Mucosa of descending colon (tissue), 3 donors: ENCODE measurements around the gene DCLK1. TPM values are rescaled to one million over a fixed set of nuclear protein-coding genes. Genes with fewer than 3 reads are reported as not detected.

ENCODE experiments used
- ATAC-seq: fragments of 200-7000 bp; cut with Tn5 transposase; one replicate; pipeline ENCODE4 v1.9.1; 2020; ENCODE audit warnings: mild to moderate bottlenecking, moderate library complexity
- DNase-seq, 3 donors: peaks; one replicate each; pipeline ENCODE4 v3.0.0-alpha.2; 2020
- H3K36me3 ChIP-seq: fragments of 200-600 bp; one replicate; pipeline ENCODE4 v1.8.0; 2021; ENCODE audit warnings: low read depth, mild to moderate bottlenecking
- H3K4me1 ChIP-seq: fragments of 200-600 bp; one replicate; pipeline ENCODE4 v1.8.0; 2021; ENCODE audit warnings: low read depth, mild to moderate bottlenecking
- H3K4me3 ChIP-seq: fragments of 200-600 bp; one replicate; pipeline ENCODE4 v1.8.0; 2021; ENCODE audit warnings: mild to moderate bottlenecking
- H3K9me3 ChIP-seq: fragments of 200-600 bp; one replicate; pipeline ENCODE4 v1.8.0; 2021; ENCODE audit warnings: mild to moderate bottlenecking
- intact Hi-C, 2 donors: fragments of 100-400 bp; cut with DNase I in 1 of 2; cut with micrococcal nuclease in 1 of 2; formaldehyde crosslinking; loops; one replicate each; pipeline versions ENCODE4 v1.11.0 to v1.11.1; 2022; cut with DNase I, micrococcal nuclease
- total RNA-seq, 3 donors: library from RNA; stranded (reverse); fragmentation: NEBNext Ultra II Directional in 2 of 3; extraction: Animal tissue kit (Norgen Biotek cat#: 25700) in 2 of 3; gene quantifications; one replicate each; pipeline versions ENCODE4 v1.2.1 to v1.2.4, GENCODE V29; 2021 to 2023
- TF ChIP-seq, protein P1 (sequence below): fragments of 200-600 bp; IDR thresholded peaks from one replicate; pipeline ENCODE4 v1.8.0; 2022; ENCODE audit warnings: antibody characterized with exemption, mild to moderate bottlenecking
- donor health status: DM: no; HTN: no; CAD: no; lungs with moderate emphysema.
- donor health status: DM: no; HTN: no; CAD: no.
- donor health status: DM: no; HTN: yes; CAD: no.

Gene DCLK1
- total RNA-seq, 3 donors from 2014 or later = 2.6 to 17.9 (median 12.7) TPM

DNA sequence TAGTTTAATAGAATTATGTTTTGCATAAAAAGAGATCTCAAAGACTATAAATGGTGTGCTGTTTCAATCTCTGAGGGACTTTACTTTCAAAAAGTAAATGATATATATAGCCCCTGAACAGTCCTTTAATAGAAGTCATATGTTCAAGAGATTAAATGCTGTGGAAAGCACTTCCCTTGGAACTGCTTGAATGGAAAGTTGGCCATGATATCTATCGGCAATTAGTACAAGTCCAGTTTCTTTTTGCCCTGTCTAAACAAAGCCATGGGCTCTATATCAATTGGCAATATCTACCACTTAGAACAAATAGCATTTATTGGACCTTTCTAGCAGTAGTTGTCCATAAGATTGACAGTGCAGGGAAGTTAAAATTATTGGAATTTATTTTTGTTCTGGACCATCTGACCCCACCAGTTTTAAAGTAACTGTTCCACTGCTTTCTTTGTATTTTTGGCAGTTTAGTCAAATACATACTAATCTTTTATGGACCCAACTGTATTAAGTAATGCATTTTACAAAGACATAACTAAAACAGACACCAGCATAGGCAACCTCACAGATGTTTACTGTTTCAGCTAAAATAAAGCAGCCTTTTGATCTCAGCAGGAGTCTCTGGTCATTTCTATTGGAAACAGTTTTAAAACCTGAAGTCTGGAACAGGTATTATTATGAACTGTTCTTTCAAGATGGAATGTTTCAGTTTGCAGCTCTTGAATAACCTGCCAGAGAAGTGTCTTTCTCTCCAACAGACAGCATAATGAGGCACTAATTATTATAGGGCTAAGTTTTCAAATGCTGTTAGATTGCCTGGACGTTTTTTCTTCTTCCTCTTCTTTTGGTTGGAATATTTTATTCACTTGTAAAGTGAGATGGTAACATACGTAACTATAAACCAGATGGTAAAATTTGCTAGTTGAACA is 282.6 kb downstream of the DCLK1 start:
- TF ChIP-seq, protein P1, sequence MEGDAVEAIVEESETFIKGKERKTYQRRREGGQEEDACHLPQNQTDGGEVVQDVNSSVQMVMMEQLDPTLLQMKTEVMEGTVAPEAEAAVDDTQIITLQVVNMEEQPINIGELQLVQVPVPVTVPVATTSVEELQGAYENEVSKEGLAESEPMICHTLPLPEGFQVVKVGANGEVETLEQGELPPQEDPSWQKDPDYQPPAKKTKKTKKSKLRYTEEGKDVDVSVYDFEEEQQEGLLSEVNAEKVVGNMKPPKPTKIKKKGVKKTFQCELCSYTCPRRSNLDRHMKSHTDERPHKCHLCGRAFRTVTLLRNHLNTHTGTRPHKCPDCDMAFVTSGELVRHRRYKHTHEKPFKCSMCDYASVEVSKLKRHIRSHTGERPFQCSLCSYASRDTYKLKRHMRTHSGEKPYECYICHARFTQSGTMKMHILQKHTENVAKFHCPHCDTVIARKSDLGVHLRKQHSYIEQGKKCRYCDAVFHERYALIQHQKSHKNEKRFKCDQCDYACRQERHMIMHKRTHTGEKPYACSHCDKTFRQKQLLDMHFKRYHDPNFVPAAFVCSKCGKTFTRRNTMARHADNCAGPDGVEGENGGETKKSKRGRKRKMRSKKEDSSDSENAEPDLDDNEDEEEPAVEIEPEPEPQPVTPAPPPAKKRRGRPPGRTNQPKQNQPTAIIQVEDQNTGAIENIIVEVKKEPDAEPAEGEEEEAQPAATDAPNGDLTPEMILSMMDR = no peak
- ATAC-seq (no peak), DNase-seq (no peak)
- no peaks in the 10 kb centered on the region for H3K9me3 ChIP-seq
- no peak overlapping the region for H3K4me3 ChIP-seq
- intact Hi-C loops = no loop called here
- H3K36me3 ChIP-seq = no peaks in the 10 kb centered on the region
- H3K4me1 ChIP-seq = no peaks in the 10 kb centered on the region

DNA sequence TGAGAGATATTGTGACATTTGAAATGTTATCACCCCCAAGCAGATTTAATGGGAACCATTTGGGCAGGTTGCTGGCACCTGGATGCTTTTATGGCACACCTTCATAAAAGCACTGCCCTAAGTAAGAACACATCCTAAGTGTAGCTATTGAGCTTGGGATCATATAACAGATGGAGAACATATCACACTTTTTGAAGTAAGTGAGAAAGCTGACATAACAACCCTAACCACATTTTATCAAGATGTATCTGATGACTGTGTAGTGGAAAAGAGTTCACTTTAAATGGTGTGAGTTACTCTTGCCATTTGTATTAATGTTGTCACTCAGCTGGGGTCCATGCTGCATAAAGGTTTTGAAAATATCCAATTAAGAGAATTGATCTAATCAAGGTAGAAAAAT is 287.9 kb downstream of the DCLK1 start:
- Histone ChIP-seq H3K4me3 (no peak overlapping the region), H3K4me1 (no peaks in the 10 kb centered on the region), H3K9me3 (no peaks in the 10 kb centered on the region), H3K36me3 (no peaks in the 10 kb centered on the region)
- DNase-seq (no peak), ATAC-seq (no peak)
- TF ChIP-seq, protein P1 = no peak
- intact Hi-C loops = no loop called here

DNA sequence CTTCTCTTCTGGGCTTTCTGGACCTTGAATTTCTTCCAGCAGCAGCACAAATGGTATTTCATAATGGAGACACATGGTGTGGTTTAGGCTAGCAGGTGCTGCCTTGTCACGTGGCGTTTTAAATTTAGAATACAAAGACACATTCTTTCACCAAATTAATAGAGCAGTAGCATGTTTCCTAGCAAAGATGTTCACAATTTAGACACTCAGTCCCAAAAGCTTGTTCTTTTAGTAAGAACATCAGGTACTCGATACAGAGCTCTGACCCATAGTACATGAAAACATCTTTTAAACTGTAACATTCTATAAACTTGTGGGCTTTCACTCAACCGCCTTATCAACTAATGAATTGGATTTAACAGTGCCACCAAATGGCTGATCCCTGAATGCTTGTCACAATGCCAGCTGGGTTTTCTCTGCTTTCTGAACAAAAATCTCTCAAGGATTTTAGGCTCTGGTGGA is 290.1 kb downstream of the DCLK1 start:
- TF ChIP-seq, protein P1 = no peak
- H3K9me3 ChIP-seq = no peaks in the 10 kb centered on the region
- intact Hi-C loops = no loop called here
- H3K36me3 ChIP-seq = no peaks in the 10 kb centered on the region
- no peak overlapping the region for H3K4me3 ChIP-seq
- no peak for ATAC-seq
- H3K4me1 ChIP-seq = no peaks in the 10 kb centered on the region
- no peak for DNase-seq

DNA sequence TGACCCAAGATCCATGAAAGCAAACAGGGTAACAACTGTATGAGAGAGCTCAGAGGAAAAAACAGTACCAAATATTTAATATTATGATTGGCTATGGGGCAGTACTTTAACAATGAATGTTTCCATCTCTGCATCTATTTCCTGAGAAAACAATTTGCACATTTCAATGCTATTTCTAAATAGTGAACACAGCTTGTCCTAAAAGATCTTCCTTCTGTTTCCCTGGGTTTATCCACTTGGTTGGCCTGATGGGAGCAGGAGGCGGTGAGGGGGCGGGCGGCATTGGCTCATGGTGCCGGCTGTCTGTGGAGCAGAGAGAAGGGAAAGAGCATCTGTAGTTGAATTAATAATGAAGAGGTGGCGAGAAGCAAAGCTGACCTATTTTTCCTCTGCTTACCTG is 291.4 kb downstream of the DCLK1 start:
- no peaks in the 10 kb centered on the region for H3K9me3 ChIP-seq
- TF ChIP-seq, protein P1 = no peak
- no peaks in the 10 kb centered on the region for H3K4me1 ChIP-seq
- DNase-seq (no peak), ATAC-seq (no peak)
- intact Hi-C loops = no loop called here
- no peaks in the 10 kb centered on the region for H3K36me3 ChIP-seq
- no peak overlapping the region for H3K4me3 ChIP-seq

DNA sequence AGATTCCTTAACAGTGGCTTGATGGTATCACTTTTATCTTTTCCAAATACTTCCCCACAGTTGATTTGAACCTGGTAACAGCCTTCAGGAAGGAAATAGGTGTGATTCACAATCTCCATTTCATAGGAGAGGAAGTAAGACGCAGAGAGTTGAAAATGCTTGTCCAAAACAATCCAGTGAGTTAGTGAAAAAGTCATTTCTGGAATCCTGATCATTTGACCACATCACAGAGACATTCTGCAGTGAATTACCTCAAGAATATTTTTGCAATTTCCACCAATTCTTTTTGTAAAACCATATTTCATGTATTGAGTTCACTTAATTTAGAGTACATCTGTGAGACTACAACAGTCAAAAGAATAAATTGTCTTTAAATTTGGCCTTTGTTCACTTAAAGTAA is 292.8 kb downstream of the DCLK1 start:
- intact Hi-C loops = no loop called here
- TF ChIP-seq, protein P1 = no peak
- Histone ChIP-seq H3K4me1 (no peaks in the 10 kb centered on the region), H3K9me3 (no peaks in the 10 kb centered on the region), H3K4me3 (no peak overlapping the region), H3K36me3 (no peaks in the 10 kb centered on the region)
- DNase-seq (no peak), ATAC-seq (no peak)
